NCI-H1092 treated with DMSO at 0.1 percent for 48 hours (cell line): ENCODE measurements around the gene CCR6.

ENCODE experiments used
- DNase-seq: peaks from one replicate; lab custom pipeline; 2025; lab: John Stamatoyannopoulos, UW

Gene CCR6

GRCh38 chr6:167120583-167120903 lies 2.4 kb upstream of the CCR6 start:
- DNase-seq = no peak

DNA sequence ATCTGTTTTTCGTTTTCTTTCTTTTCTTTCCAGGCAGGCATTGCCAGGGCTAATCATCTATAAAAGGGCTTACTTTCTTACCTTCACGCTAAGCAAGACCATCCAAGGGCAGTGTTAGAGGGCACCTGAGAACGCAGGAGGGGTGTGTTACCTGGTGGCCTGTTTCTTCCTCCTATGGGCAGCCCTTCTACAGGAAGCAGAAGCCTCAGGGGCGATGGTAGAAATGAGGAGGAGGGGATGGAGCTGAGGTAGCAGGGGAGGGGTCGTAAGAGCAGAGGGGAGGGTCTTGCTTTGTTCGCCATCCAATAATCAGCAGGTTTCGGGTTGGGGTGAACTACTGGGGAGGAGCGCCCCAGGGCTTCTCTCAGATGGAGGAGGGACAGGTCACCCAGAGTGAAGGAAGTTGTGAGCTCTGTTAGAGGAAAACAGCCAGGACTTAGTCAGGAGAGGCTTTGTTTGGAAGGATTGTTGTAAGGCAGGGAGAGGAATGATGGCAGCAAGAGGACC lies 1.5 kb upstream of the CCR6 start:
- no peak for DNase-seq

DNA sequence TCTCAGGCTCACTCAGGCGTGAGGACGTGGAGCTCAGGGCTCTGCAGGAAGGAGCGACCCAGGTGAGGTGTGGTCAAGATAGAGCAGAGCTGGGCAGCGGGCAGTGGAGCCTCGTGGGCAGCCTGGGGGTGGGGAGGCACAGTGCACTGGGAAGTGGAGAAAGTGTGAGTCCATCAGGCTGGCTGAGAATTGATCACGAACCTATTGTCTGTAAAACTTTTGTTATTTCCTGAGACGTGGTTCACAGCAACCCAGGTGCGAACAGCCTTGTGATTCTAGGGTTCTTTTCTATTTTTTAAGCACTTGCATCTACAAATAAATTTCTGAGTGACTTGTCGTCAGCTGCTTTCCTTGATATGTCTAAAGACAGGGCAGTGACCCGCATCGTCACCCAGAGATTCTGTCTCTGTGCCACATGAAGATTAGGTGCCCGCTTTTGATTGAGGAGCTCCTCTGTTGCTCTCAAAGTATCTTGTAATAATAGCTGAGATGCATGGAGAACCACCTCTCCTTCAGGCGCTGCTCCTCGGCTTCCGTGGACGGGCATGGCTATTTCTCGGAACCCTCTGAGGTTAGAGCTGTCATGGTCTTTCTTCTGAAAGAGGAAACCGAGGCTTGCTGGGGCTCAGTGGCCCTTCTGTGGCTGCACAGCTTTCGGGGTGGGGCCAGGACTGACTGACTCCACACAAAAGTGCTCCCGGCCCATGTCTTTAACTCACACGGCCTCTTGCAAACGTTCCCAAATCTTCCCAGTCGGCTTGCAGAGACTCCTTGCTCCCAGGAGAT lies 662 bp upstream of the CCR6 start:
- no peak for DNase-seq

DNA sequence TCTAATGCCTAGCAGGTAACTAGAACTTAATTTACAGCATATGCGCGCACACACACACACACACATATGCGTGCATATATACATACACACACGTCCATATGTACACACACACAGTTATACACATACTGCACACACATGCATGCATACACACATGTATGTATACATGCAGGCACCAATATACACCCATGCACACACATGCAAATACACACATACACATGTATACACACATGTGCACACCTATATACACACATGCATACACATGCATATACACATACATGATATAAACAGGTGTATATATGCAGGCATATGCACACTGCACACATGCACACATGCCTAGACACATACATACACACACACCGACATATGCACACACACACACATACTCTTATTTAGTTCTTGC lies 1.9 kb downstream of the CCR6 start:
- no peak for DNase-seq

DNA sequence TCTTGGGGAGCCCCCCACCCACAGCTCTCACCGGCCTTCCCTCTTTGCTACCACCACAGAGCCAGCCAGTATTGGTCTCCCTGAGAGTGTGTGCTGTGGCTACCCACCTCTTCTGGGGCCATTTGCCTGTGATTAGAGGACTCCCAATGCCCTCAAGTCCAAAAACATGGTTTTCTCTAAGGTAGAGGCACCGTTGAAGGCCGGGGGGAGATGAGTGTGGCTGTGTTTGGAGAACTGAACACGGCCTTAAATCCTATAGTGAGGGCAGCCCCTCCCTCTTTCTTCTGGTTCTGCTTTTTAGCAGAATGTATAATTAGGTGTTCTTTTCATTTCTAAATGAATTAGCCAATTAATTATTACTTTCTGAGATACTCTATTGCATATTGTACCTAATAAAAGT lies 2.5 kb downstream of the CCR6 start:
- DNase-seq = no peak

DNA sequence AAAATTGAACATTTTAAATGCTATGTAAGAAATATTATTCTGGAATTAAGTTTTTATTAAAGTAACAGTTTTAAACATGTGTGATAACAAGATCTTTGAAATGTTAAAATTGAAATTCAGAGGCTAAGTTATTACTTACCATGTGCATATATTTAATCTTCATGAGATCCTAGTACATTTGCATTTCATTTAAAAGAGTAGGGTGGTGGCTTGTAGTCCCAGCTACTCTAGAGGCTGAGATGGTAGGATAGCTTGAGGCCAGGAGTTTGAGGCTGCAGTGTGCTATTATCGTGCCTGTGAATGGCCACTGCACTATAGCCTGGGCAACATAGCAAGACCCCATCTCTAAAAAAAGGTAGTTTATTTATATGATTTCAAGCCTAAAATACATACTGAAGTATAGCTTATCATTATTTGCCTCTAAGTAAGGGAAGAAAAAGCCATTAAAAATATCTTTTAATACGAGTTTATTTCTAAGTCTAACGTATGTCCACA lies 3.0 kb downstream of the CCR6 start:
- DNase-seq = no peak

DNA sequence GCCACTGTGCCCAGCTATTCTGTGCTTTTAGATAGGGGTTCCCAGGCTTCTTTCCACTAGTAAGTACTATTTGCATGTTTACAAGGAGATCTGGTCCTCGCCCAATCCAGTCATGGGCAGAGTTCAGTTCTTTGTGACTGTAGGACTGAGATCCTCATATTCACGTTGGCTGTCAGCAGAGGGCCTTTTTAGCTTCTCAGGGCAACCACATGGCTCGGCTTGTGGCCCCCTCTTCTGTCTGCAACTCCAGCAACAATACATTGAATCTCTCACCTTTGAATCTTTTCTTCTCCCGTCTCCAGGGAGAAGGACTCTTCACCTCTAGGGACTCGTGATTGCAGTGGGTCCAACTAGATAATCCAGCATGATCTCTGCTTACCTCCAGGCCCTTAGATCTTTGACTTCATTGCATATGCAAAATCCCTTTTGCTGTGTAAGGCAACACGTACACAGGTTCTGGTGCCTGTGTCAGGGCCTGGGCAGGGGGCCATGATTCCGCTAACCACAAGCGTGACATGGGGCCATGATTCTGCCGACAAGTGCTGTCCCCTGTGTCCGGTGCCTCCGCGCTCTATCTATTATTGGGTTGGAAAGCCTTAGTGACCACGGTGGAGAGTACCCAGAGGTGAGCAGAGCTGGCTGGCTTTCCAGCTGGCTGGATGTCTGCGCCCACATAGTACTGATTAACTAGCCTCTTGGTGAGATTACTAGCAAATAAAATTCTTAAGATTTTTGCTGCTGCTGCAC lies 5.1 kb downstream of the CCR6 start:
- no peak for DNase-seq

- no peak for DNase-seq
These were observed 6.3 kb downstream of the CCR6 start for GRCh38 chr6:167129159-167129558.

DNA sequence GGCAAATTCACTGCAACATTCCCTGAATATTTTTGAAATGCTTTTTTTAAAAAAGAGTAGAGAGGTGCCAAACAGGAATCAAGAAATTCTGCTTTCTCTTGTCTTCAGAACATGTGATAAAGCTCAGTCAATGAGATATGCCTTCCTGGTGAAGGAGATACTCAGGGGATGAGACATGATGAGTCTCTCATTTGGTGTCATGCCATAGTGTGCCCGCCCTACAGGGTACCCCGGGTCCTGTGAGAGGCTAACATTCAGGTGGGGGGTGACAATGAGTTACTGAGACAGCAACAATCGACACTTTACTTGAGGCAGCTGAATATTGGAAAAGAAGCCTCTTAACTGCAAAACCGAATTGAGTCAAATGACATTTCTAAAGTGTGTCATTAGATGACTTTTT lies 6.7 kb downstream of the CCR6 start:
- DNase-seq = no peak

GRCh38 chr6:167130008-167130677 lies 7.2 kb downstream of the CCR6 start:
- DNase-seq = no peak

DNA sequence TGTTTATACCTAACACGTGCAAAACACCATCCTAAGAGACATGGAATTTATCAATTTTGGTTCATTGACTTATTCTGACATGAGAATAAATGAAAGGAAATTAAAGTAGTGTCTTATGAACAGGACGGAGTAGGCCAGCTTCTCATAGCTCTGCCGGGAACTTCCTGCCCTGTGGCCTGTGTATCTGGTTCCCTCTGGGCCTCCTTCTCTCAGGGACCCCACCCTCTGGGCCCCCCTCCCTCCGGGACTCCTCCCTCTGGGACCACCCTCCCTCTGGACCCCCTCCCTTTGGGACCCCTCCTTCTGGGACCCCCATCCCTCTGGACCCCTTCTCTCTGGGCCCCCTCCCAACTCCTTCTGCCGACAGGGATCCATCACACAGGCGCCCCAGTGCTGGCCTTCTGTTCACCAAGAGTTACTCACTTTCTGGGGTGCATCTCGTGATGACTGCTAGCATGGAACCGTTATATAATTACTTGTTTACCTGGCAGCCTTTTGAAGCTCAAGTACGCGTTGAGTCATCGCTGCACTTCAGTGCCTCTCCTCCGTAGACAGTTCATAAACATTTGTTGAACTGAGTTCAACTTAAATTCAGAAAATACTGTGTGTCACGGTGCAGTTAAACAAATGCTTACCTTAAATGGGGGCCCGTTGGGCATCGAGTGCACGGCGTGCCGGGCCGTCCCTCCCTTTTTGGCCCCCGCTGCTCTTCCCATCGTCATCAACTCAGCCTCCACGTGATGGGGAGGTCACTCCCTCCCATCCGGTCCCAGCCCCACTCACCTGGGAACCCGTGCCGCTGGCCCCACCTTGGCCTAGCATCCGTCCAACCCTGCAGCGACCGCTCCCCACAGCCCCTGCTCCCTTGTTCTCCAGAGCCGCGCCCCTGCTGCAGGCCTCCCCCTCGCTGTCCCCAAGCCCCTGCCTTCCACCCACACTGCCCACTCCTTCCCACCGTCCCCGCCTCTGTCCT lies 8.1 kb downstream of the CCR6 start:
- no peak for DNase-seq

DNA sequence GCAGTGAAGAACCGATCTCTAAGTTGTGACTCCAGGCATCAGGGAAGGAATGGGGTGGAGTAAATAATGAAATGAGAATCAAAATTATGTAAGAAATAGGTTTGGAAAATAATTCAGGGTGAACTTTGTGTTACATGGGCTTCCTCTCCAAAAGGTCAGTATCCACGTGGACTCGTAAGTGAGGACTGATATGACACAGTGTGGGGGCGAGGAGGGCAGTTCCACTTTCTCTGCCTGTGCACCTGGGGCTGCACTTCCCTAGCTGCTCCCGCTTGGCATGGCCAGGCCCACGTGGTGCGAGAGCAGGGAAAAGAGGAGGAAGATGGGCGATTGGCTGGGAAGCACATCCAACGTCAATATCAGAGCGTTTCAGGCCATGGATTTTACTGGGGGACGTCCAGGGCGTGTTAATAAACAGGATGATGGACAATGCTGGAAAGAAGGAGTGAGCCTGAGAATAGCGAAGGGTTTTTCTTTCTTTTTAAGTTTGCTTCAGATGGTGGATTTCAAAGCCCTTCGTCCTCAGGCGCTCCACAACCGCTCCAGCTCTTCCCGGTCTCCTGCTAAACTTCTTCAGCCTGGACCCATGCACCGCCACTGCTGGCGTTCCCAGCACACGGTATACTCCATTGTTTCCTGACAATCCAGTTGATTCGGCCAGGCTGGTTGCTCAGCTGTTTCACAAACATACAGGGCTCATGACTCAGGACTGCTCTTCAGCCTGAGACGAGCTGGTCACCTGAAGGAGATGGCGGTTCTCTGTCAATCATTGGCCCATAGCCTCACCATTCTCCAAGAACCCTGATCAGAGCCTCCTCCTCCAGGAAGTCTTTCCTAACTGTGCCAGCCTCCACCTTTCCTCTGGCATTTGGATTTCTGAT lies 11.8 kb downstream of the CCR6 start:
- DNase-seq = no peak

- DNase-seq = no peak
These were observed 13.5 kb downstream of the CCR6 start for GRCh38 chr6:167136376-167136775.

DNA sequence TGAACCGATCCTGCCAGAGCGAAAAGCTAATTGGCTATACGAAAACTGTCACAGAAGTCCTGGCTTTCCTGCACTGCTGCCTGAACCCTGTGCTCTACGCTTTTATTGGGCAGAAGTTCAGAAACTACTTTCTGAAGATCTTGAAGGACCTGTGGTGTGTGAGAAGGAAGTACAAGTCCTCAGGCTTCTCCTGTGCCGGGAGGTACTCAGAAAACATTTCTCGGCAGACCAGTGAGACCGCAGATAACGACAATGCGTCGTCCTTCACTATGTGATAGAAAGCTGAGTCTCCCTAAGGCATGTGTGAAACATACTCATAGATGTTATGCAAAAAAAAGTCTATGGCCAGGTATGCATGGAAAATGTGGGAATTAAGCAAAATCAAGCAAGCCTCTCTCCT lies 14.2 kb downstream of the CCR6 start:
- DNase-seq = no peak

GRCh38 chr6:167137881-167138280 lies 15.0 kb downstream of the CCR6 start:
- DNase-seq = peak; percentile 36

GRCh38 chr6:167139761-167140160 lies 16.9 kb downstream of the CCR6 start:
- no peak for DNase-seq

DNA sequence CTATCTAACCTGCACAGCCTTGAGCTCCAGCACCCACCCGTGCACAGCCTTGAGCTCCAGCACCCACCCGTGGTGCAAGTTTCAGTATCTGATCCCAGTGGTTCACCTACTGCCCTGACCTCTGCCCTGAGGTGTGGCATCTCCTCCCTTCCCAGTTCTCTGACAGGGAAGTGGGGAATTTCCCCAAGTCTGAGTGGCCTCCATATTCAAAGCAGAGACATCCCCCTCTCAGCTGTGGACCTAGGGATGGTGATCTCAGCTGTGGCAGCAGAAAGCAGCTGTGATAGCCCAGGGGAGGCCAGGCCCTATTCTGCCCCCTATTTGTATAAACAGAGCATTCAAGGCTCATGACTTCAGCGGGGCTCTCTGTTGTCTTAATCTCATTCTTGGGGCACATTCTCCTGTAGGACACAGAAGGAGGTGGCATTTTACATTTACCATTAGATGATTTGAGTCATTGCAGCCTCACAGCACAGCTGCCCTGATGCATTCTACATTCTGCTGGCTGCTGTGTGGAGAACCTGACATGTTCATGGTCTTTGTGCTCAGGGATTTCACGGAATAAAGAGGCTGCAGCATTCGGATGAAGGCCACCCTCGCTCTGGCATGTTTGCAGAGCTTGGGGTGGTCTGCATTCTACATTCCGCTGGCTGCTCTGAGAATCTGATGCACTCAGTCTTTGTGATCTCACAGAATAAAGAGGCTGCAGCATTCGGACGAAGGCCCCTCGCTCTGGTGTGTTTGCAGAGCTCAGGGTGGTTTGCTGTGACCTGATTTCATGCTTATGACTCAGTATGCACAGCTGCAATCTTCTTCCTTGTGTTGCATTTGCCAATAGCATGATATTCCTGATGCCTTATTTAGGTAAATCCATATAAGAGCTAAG lies 17.9 kb downstream of the CCR6 start:
- no peak for DNase-seq

DNA sequence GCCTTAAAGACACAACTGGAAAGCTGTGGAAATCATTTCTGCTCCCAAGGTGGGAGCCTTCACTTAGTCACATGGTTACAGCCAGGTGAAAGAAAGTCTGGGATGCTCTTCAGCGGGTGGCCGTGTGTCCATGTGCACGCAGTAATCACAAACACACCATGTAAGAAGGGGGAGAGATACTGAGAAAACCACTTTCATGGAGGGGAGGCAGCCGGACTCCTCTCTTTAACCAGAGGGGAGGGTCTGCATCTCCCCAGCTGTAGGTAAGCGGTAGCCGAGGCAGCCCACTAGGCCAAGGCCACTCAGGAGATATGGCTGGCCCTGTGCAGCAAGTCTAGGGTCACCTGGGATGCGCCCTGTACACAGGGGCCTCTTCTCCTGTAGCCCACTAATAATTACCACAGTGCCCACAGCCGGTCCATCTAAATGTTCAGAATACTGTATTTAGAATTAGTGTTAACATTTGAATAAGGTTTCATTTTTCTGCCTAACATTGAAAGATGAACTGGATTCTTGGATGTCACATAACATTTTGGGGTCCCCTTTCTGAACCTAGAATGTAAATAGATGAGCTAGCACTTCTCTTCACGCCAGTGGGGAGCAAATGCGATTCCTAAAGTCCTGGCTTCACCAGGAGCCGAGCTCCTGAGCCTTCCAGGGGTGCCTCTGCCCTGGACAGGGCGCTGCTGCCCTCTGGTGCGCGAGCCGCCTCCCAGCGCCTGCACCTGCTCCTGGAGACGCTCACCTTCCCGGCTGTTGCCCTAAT lies 19.0 kb downstream of the CCR6 start:
- DNase-seq = peak; percentile 69

DNA sequence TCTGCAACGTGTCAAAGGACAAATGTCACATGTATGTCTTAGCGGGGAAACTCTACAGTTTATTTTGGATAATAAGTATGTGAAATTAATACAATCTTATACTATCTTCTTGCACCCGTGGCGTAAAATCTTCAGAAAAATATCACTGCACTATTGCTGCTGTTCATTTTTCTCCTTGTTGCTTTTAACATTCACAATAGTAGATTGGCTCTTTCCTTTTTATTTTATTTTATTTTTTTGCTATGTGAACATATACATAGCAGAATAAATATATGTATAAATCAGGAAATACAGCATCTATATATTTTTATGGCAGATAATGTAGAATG lies 19.5 kb downstream of the CCR6 start:
- DNase-seq = no peak
